ENCODE measurements around the gene SENP2.
"Not testable (repeated sequence)": the region's sequence is repeated elsewhere in the genome, so short reads cannot be mapped to it uniquely, and the experiment has no call there.

The SENP2 gene

DNA sequence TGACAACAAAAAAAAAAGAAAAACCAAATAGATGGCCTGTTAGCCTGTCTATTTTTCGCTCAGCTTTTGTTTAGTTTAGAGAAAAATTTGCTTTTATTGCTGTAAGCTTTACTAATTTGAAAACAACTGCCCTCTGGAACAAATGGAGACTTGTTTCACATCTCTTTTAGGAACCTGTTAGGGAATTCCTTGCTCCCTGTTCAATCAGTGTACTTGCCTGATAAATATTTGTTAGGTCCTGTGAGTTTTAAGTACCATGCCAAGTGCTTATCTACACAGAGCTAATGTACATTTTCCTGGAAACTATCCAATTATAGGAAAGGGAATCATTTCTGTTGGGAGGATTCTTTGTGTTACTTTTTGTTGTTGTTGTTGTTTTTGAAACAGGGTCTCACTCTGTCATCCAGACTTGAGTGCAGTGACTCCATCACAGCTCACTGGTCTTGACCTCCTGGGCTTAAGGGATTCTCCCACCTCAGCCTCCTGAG, 30.2 kb upstream of the SENP2 start:
- no peaks in the 10 kb centered on the region for H3K36me3 ChIP-seq (ENCODE audit: insufficient read depth)
- no peaks in the 10 kb centered on the region for H4K20me1 ChIP-seq (ENCODE audit: insufficient read depth)
- no peak overlapping the region for H2AFZ ChIP-seq (ENCODE audit: low read depth)
- no peak overlapping the region for H3K4me3 ChIP-seq (IDR thresholded peaks at IDR 0.05; ENCODE audit: insufficient read depth, low read depth, low read length)
- H3K4me1 ChIP-seq (ENCODE audit: low read depth, poor library complexity, severe bottlenecking) = peaks cover 19% of the 10 kb centered on the region
- TF ChIP-seq, protein P1, sequence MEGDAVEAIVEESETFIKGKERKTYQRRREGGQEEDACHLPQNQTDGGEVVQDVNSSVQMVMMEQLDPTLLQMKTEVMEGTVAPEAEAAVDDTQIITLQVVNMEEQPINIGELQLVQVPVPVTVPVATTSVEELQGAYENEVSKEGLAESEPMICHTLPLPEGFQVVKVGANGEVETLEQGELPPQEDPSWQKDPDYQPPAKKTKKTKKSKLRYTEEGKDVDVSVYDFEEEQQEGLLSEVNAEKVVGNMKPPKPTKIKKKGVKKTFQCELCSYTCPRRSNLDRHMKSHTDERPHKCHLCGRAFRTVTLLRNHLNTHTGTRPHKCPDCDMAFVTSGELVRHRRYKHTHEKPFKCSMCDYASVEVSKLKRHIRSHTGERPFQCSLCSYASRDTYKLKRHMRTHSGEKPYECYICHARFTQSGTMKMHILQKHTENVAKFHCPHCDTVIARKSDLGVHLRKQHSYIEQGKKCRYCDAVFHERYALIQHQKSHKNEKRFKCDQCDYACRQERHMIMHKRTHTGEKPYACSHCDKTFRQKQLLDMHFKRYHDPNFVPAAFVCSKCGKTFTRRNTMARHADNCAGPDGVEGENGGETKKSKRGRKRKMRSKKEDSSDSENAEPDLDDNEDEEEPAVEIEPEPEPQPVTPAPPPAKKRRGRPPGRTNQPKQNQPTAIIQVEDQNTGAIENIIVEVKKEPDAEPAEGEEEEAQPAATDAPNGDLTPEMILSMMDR (conservative IDR thresholded peaks at IDR 0.05; ENCODE audit: low read depth, low read length) = no peak
- no peaks in the 10 kb centered on the region for H3K27me3 ChIP-seq (ENCODE audit: insufficient read depth, low read depth)
- H3K4me2 ChIP-seq = no peak overlapping the region
- H3K9ac ChIP-seq = no peak overlapping the region
- no peaks in the 10 kb centered on the region for H3K79me2 ChIP-seq (ENCODE audit: insufficient read depth, low read depth)
- H3K27ac ChIP-seq = no peak overlapping the region

DNA sequence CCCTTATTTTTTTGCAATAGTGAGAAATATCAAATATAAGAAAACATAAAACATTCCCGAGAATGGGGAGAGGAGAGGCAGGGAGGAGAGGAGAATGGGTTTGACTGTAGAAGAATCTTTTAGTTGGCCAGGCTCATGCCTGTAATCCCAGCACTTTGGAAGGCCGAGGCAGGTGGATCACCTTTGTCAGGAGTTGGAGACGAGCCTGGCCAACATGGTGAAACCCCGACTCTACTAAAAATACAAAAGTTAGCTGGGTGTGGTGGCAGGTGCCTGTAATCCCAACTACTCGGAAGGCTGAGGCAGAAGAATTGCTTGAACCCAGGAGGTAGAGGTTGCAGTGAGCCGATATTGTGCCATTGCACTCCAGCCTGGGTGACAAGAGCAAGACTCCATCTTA, 29.5 kb upstream of the SENP2 start:
- H2AFZ ChIP-seq (ENCODE audit: low read depth); H3K27ac ChIP-seq; H3K4me3 ChIP-seq (IDR thresholded peaks at IDR 0.05; ENCODE audit: insufficient read depth, low read depth, low read length); H3K79me2 ChIP-seq (ENCODE audit: insufficient read depth, low read depth); H3K36me3 ChIP-seq (ENCODE audit: insufficient read depth); H3K9ac ChIP-seq; H3K4me2 ChIP-seq; H4K20me1 ChIP-seq (ENCODE audit: insufficient read depth); H3K27me3 ChIP-seq (ENCODE audit: insufficient read depth, low read depth): not testable (repeated sequence)
- peaks cover 19% of the 10 kb centered on the region for H3K4me1 ChIP-seq (ENCODE audit: low read depth, poor library complexity, severe bottlenecking)

DNA sequence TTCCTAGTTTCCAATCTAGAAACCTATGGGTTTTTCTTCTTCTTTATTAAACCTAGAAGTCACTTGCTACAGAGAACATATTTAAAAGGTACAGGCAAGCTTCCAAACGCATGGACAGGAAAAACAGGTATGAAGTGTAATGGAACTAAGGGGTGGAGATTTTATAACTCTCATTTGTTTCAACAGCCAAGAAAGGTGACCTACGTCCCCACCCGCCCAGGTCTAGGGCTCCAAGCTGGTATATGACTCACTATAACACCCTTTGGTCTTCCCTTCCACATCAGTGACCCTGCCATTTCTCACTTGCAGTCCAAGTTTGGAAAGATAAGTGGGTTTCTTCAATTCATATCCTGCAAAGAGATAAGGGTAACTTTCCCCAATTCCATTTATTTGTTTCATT, 27.7 kb upstream of the SENP2 start:
- peak overlapping the region; percentile 95 for H2AFZ ChIP-seq (ENCODE audit: low read depth)
- H3K4me1 ChIP-seq (ENCODE audit: low read depth, poor library complexity, severe bottlenecking) = peaks cover 19% of the 10 kb centered on the region
- no peaks in the 10 kb centered on the region for H3K27me3 ChIP-seq (ENCODE audit: insufficient read depth, low read depth)
- H3K4me3 ChIP-seq (IDR thresholded peaks at IDR 0.05; ENCODE audit: insufficient read depth, low read depth, low read length) = no peak overlapping the region
- no peaks in the 10 kb centered on the region for H3K36me3 ChIP-seq (ENCODE audit: insufficient read depth)
- H3K4me2 ChIP-seq = peak overlapping the region; percentile 83
- peak overlapping the region; percentile 45; the same call in 1 of the 2 replicates for H3K27ac ChIP-seq
- H3K79me2 ChIP-seq (ENCODE audit: insufficient read depth, low read depth) = no peaks in the 10 kb centered on the region
- H4K20me1 ChIP-seq (ENCODE audit: insufficient read depth) = no peaks in the 10 kb centered on the region
- no peak overlapping the region for H3K9ac ChIP-seq
- TF ChIP-seq, protein P1 (conservative IDR thresholded peaks at IDR 0.05; ENCODE audit: low read depth, low read length) = no peak

DNA sequence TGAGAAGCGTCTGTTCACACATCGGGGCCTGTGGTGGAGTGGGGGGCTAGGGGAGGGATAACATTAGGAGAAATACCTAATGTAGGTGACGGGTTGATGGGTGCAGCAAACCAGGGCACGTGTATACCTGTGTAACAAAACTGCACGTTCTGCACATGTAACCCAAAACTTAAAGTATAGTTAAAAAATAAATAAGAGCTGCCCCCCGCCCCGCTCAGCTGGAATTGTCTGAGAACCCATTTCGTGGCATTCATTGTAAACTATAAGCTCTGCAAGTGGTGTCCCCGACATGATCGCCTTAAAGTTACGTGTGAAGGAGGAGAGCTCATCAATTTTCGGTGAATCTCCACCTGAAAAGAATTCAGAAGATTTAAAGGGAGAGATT, 26.4 kb upstream of the SENP2 start:
- H3K4me3 ChIP-seq (IDR thresholded peaks at IDR 0.05; ENCODE audit: insufficient read depth, low read depth, low read length) = peak overlapping the region; percentile 75
- no peaks in the 10 kb centered on the region for H3K79me2 ChIP-seq (ENCODE audit: insufficient read depth, low read depth)
- H3K27ac ChIP-seq = no peak overlapping the region
- no peaks in the 10 kb centered on the region for H3K27me3 ChIP-seq (ENCODE audit: insufficient read depth, low read depth)
- H2AFZ ChIP-seq (ENCODE audit: low read depth) = peak overlapping the region; percentile 95
- H3K9ac ChIP-seq = peak overlapping the region; percentile 44; the same call in 1 of the 2 replicates
- no peaks in the 10 kb centered on the region for H3K36me3 ChIP-seq (ENCODE audit: insufficient read depth)
- peaks cover 19% of the 10 kb centered on the region for H3K4me1 ChIP-seq (ENCODE audit: low read depth, poor library complexity, severe bottlenecking)
- H4K20me1 ChIP-seq (ENCODE audit: insufficient read depth) = no peaks in the 10 kb centered on the region
- peak overlapping the region; percentile 83 for H3K4me2 ChIP-seq
- TF ChIP-seq, protein P1 (conservative IDR thresholded peaks at IDR 0.05; ENCODE audit: low read depth, low read length) = no peak

DNA sequence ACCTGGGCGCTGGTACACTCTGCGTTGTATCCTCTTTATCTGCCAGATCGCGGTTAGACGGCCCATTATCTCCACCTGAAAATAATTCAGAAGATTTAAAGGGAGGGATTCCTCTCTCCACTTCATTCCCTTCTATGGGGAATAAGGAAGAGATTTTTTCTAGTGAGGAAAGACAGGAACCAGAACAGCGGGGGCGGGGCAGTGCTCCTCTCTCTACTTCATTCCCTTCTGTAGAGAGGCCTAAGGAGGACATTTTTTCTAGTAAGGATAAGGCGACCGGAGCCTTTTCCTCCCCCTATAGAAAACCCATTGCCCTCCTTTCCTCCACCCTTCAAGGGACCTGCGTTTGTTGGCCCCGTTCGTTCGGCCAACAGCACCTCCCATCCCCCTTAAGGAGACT, 25.4 kb upstream of the SENP2 start:
- TF ChIP-seq, protein P1 (conservative IDR thresholded peaks at IDR 0.05; ENCODE audit: low read depth, low read length) = no peak

More for the DNA sequence above, 25.4 kb upstream of the SENP2 start:
- no peak overlapping the region for H3K4me2 ChIP-seq
- H3K36me3 ChIP-seq (ENCODE audit: insufficient read depth) = no peaks in the 10 kb centered on the region
- H2AFZ ChIP-seq (ENCODE audit: low read depth) = no peak overlapping the region
- H3K27ac ChIP-seq = no peak overlapping the region
- H3K79me2 ChIP-seq (ENCODE audit: insufficient read depth, low read depth) = no peaks in the 10 kb centered on the region
- peaks cover 19% of the 10 kb centered on the region for H3K4me1 ChIP-seq (ENCODE audit: low read depth, poor library complexity, severe bottlenecking)
- no peaks in the 10 kb centered on the region for H4K20me1 ChIP-seq (ENCODE audit: insufficient read depth)
- no peak overlapping the region for H3K4me3 ChIP-seq (IDR thresholded peaks at IDR 0.05; ENCODE audit: insufficient read depth, low read depth, low read length)
- no peak overlapping the region for H3K9ac ChIP-seq
- no peaks in the 10 kb centered on the region for H3K27me3 ChIP-seq (ENCODE audit: insufficient read depth, low read depth)

All from KMS-11 (cell line).